PC-3 (cell line): ENCODE results near the gene PTPRA.

ENCODE experiments used
- CTCF ChIP-seq: fragments of 300-600 bp; sonication (generic); conservative IDR thresholded peaks from 2 replicates; pipeline ENCODE4 v1.5.1; 2017; ENCODE audit warnings: antibody characterized with exemption, low read depth, mild to moderate bottlenecking, low read length
- EZH2 ChIP-seq: fragments of 300-600 bp; sonication (generic); IDR thresholded peaks from one replicate; pipeline ENCODE4 v1.6.1; 2017; ENCODE audit warnings: antibody characterized with exemption, mild to moderate bottlenecking, low read length; ENCODE audit not compliant: unreplicated experiment

GRCh38 chr20:2902291-2902690 is 29.0 kb downstream of the PTPRA start:
- no peak for TF ChIP-seq CTCF
- no peak for TF ChIP-seq EZH2
